B cell (primary cell): Measurements from ENCODE around the gene PARD3B.

Experiments
- CTCF ChIP-seq: fragments of 200-600 bp; IDR thresholded peaks from one replicate; pipeline ENCODE4 v1.8.0; 2022; ENCODE audit warnings: antibody characterized with exemption, mild to moderate bottlenecking
- EZH2 ChIP-seq: IDR thresholded peaks from 2 replicates; pipeline ENCODE4 v1.6.1; 2012; ENCODE audit warnings: borderline replicate concordance, low read depth, mild to moderate bottlenecking, moderate library complexity, low read length; ENCODE audit not compliant: insufficient read depth, poor library complexity, severe bottlenecking

- TF ChIP-seq EZH2 (no peak), CTCF (no peak)
Measured at GRCh38 chr2:204772546-204772945, 227.3 kb downstream of the PARD3B start.
